HCT116 (cell line): Measurements from ENCODE around the gene TENM3.

ENCODE experiments used
- EZH2phosphoT487 ChIP-seq: fragments of 200-600 bp; IDR thresholded peaks from 2 replicates; pipeline ENCODE4 v1.6.1; 2018; ENCODE audit warnings: antibody characterized with exemption, borderline replicate concordance
- JUND ChIP-seq: IDR thresholded peaks from 2 replicates; pipeline ENCODE4 v1.6.1; 2012
- POLR2A ChIP-seq: IDR thresholded peaks from 2 replicates; pipeline ENCODE4 v1.7.0; 2011; ENCODE audit warnings: borderline replicate concordance; ENCODE audit not compliant: insufficient read depth, insufficient read length; ENCODE audit errors: extremely low read depth
- POLR2AphosphoS5 ChIP-seq: IDR thresholded peaks from 2 replicates; pipeline ENCODE4 v1.6.1; 2011; ENCODE audit warnings: mild to moderate bottlenecking, low read depth, low read length, moderate library complexity
- SIN3A ChIP-seq: IDR thresholded peaks from 2 replicates; pipeline ENCODE4 v1.6.1; 2012; ENCODE audit warnings: low read depth
- TF ChIP-seq, protein P1 (sequence below), 3 experiments: fragments of 200-600 bp in 1 of 3; sonication (generic) in 1 of 3; IDR thresholded peaks in 2 of 3; conservative IDR thresholded peaks in 1 of 3; 2 replicates each; pipeline ENCODE4 v1.5.1; 2012 to 2017; ENCODE audit warnings: low read depth in 2 of 3, low read length in 2 of 3, antibody characterized with exemption in 1 of 3, borderline replicate concordance in 1 of 3, control low read depth in 1 of 3, mild to moderate bottlenecking in 1 of 3, mixed read lengths in 1 of 3, mixed run types in 1 of 3, moderate library complexity in 1 of 3; ENCODE audit not compliant: insufficient read depth in 1 of 3
- TF ChIP-seq, protein P2 (sequence below): IDR thresholded peaks from 2 replicates; pipeline ENCODE4 v1.6.1; 2012; ENCODE audit warnings: low read depth
- TF ChIP-seq, protein P3 (sequence below): IDR thresholded peaks from 2 replicates; pipeline ENCODE4 v1.6.1; 2012

DNA sequence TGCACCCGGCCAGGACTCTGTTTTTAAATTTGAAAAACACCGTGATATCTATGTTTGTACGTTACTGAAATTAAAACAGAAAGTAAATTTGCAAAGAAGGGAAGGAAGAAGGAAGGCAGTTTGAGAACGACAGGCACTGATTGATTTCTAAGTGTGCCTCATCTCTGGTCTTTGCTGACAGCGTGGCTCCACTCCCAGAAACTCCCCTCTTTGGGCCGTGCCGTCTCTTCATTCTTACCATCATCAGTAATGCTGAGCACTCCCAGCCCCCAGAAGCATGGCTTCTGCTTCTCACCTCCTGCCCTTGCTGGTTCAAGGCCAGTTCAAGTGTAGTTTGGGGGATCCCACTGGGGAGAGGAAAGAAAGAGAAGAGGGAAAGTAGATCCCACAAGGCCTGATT lies 85.3 kb downstream of the TENM3 start:
- TF ChIP-seq, protein P1, sequence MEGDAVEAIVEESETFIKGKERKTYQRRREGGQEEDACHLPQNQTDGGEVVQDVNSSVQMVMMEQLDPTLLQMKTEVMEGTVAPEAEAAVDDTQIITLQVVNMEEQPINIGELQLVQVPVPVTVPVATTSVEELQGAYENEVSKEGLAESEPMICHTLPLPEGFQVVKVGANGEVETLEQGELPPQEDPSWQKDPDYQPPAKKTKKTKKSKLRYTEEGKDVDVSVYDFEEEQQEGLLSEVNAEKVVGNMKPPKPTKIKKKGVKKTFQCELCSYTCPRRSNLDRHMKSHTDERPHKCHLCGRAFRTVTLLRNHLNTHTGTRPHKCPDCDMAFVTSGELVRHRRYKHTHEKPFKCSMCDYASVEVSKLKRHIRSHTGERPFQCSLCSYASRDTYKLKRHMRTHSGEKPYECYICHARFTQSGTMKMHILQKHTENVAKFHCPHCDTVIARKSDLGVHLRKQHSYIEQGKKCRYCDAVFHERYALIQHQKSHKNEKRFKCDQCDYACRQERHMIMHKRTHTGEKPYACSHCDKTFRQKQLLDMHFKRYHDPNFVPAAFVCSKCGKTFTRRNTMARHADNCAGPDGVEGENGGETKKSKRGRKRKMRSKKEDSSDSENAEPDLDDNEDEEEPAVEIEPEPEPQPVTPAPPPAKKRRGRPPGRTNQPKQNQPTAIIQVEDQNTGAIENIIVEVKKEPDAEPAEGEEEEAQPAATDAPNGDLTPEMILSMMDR (IDR thresholded peaks at IDR 0.05 in 2 of 3, conservative IDR thresholded peaks at IDR 0.05 in 1 of 3; ENCODE audit: borderline replicate concordance in 1 of 3, insufficient read depth in 1 of 3, low read depth in 2 of 3, low read length in 2 of 3) = no peak
- TF ChIP-seq EZH2phosphoT487 = no peak
- TF ChIP-seq SIN3A = no peak
- no peak for TF ChIP-seq POLR2AphosphoS5
- TF ChIP-seq, protein P2, sequence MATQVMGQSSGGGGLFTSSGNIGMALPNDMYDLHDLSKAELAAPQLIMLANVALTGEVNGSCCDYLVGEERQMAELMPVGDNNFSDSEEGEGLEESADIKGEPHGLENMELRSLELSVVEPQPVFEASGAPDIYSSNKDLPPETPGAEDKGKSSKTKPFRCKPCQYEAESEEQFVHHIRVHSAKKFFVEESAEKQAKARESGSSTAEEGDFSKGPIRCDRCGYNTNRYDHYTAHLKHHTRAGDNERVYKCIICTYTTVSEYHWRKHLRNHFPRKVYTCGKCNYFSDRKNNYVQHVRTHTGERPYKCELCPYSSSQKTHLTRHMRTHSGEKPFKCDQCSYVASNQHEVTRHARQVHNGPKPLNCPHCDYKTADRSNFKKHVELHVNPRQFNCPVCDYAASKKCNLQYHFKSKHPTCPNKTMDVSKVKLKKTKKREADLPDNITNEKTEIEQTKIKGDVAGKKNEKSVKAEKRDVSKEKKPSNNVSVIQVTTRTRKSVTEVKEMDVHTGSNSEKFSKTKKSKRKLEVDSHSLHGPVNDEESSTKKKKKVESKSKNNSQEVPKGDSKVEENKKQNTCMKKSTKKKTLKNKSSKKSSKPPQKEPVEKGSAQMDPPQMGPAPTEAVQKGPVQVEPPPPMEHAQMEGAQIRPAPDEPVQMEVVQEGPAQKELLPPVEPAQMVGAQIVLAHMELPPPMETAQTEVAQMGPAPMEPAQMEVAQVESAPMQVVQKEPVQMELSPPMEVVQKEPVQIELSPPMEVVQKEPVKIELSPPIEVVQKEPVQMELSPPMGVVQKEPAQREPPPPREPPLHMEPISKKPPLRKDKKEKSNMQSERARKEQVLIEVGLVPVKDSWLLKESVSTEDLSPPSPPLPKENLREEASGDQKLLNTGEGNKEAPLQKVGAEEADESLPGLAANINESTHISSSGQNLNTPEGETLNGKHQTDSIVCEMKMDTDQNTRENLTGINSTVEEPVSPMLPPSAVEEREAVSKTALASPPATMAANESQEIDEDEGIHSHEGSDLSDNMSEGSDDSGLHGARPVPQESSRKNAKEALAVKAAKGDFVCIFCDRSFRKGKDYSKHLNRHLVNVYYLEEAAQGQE = no peak
- TF ChIP-seq POLR2A = no peak
- no peak for TF ChIP-seq JUND
- TF ChIP-seq, protein P3, sequence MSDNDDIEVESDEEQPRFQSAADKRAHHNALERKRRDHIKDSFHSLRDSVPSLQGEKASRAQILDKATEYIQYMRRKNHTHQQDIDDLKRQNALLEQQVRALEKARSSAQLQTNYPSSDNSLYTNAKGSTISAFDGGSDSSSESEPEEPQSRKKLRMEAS = no peak
